ENCODE measurements around the gene DLD.
"Not testable (repeated sequence)": the region's sequence is repeated elsewhere in the genome, so short reads cannot be mapped to it uniquely, and the experiment has no call there.

The DLD gene

GRCh38 chr7:107917763-107918651, 27.0 kb downstream of the DLD start:
- DNase-seq (ENCODE audit: low read depth), result no peak

DNA sequence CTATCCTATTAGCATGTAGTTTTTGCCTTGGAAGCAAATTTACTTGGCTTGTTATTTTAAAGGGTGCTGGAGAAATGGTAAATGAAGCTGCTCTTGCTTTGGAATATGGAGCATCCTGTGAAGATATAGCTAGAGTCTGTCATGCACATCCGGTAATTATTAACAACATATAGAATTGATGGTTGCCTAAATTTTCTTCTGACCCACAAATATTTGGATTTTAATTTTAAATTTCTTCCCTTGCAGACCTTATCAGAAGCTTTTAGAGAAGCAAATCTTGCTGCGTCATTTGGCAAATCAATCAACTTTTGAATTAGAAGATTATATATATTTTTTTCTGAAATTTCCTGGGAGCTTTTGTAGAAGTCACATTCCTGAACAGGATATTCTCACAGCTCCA, 28.0 kb downstream of the DLD start:
- no peak for DNase-seq (ENCODE audit: low read depth)

- no peak for DNase-seq (ENCODE audit: low read depth)
These were observed 29.2 kb downstream of the DLD start for GRCh38 chr7:107920048-107920772.

DNA sequence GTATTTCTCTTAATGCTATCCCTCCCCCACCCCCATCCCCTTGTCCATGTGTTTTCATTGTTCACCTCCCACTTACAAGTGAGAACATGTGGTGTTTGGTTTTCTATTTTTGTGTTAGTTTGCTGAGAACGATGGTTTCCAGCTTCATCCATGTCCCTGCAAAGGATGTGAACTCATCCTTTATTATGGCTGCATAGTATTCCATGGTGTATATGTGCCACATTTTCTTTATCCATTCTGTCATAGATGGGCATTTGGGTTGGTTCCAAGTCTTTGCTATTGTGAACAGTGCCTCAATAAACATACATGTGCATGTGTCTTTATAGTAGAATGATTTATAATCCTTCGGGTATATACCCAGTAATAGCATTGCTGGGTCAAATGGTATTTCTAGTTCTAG, 30.8 kb downstream of the DLD start:
- DNase-seq (ENCODE audit: low read depth), result not testable (repeated sequence)

- DNase-seq (ENCODE audit: low read depth), result peak; percentile 22
These were observed 31.9 kb downstream of the DLD start for GRCh38 chr7:107922886-107923285.

DNA sequence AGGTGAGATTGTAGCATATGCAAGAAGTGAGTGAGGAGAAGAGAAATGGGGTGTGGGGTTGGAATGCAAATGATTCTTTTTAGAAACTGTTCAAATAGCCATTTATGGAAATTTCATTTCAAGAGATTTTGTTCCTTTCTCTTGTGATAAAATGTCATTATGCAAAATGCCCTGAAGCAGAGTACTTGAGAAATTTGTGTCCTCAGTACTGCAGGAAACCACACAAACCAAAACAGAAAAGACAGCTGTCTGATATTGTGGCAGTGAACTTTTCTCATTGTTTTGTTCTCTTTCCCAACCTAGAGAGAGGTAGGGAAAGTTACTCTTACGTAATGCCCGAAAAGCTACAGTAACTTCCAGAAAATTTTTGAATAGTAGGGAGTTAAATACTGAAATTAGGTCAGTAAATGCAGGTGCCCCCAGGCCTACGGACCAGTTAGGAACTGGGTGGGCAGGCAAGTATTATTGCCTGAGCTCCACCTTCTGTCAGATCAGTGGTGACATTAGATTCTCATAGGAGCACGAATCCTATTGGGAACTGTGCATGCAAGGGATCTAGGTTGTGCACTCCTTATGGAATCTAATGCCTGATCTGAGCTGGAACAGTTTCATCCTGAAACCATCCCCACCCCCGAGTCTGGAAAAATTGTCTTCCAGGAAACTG, 34.0 kb downstream of the DLD start:
- no peak for DNase-seq (ENCODE audit: low read depth)

GRCh38 chr7:107926481-107926880, 35.5 kb downstream of the DLD start:
- no peak for DNase-seq (ENCODE audit: low read depth)

- DNase-seq (ENCODE audit: low read depth), result no peak
These were observed 40.9 kb downstream of the DLD start for GRCh38 chr7:107931740-107932515.

- DNase-seq (ENCODE audit: low read depth), result no peak
These were observed 41.8 kb downstream of the DLD start for GRCh38 chr7:107932805-107933204.

DNA sequence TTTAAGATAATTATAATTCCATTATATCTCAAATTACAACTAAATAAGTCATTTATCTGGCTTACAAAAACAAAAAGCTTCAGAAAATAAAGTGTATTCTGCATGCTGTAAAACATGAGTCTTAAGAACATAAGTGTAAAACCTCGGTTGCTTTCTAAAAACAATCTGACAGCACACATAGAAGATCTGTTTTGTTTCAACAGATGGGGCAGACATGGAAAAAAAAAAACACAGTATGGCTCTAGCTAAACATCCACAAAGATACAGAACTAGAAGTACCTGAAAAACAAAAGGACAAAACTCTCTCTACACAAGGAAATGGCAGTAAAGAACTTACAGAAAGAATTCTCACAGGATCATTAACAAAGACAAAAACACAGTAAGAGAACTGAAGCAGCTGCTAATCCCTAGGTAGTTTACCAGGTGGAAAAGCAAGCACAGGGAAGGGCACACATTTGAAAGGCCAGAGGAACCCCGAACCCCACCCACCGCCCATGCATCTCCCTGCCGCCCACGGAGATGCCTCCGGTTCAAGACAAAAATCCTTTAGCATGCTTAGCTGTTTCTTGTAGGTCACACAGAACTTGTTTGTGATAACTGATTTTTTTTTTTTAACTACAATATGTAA, 42.5 kb downstream of the DLD start:
- no peak for DNase-seq (ENCODE audit: low read depth)

DNA sequence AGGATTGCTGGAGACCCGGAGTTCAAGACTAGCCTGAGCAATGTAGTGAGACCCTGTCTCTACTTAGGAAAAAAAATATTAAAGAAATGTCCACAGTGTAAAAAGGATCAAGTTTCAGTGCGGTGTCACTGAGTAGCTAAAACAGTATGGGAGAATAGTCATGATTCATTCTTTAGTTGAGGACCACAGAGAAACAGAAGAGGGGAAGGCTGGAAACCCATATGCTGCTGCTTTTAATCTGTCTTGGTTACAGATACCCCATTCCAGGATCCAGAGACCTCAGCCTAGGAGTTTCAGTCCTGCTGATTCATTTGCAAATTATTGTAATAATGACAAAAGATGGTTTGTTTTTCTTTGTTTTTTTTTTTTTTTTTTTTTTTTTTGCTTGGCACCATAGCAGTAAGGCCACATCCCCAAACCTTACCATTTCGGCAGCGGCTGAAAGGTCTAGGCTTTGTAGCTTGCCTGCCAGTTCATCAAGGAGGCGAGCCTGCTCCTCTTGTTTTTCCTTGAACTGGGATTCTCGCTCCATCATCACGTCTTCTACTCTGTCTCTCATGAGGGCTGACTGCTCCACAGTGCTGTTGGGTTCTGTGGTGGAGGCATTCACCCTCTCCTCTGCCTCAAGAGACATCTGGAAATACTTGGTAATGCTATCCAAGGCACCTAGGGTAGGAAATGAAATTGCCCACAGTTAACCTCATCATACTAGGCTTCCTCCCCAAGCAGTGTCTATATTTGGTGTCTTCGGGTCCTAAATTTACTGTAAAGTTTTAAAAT, 44.2 kb downstream of the DLD start:
- DNase-seq (ENCODE audit: low read depth), result peak; percentile 49

DNA sequence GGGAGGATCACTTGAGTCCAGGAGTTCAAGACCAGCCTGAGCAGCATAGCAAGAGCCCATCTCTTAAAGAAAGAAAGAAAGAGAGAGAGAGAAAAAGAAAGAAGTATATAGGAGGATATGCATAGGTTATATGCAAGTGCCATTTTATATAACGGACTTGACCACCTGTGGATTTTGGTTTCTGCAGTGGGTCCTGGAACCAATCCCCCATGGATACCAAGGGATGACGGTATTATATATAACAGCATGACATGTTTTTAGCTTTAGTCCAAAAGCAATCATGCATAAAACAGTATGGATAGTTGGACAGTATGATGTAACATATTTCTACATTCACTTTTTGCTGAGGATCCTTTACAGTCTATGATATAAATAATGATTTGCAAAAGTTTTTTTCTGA, 45.3 kb downstream of the DLD start:
- DNase-seq (ENCODE audit: low read depth), result no peak

- no peak for DNase-seq (ENCODE audit: low read depth)
These were observed 46.5 kb downstream of the DLD start for GRCh38 chr7:107937531-107937930.

DNA sequence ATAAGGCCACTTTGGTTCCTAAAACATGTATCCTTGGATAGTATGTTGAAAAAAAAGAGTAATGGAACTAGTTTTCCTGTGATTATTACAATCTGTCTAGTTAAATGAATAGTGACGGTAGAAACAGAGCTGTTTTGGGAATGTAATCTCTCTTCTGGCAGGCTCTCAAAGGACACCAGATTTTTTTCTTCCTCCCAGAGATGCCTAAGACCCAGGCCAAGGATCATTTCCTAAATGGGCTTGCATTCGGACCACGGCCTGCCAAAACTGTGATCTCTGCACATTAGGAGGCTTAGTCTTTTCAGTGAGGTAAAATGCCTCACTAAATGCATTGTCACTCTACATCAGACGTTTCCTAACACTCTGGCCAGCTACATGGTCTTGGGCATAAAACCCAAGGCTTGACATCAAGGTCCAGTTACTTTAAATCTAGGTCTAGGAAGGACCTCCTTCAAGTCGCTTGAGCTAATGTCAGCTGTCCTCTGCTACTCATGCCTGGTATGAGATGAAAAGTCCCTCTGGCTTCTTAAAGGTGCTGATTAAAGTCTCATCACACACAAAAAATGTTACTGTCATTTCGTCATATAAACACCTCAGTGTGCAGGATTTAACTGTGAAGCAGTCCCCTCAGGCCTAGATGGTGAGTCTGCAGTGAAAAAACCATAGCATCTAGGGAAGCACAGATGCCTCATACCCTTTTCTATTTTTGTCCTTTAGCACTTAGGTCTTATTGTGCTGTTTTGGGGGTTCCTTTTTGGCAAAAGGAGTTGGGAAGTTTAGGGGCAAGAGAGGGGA, 47.7 kb downstream of the DLD start:
- DNase-seq (ENCODE audit: low read depth), result no peak

- DNase-seq (ENCODE audit: low read depth), result peak; percentile 82
These were observed 48.8 kb downstream of the DLD start for GRCh38 chr7:107939573-107940489.

DNA sequence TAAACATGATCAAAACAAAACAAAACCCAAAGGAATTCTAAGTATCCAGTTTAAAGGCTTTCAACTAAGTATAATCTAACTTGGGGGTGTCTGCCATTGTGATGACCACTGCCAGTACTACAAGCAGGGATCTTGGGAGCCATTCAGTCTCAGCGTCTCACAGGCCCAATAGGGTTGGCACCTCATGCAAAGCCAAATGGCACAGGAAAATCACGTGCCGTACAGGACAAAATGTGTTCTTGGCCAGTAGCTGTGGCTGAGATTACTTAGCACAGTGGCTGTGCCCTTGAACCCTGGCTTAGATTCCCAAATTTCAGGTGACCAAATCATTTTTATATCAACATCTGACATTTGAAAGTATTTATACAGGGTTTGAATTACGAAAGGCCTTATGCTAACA, 50.0 kb downstream of the DLD start:
- no peak for DNase-seq (ENCODE audit: low read depth)

- no peak for DNase-seq (ENCODE audit: low read depth)
These were observed 52.0 kb downstream of the DLD start for GRCh38 chr7:107943018-107943417.

- no peak for DNase-seq (ENCODE audit: low read depth)
These were observed 53.6 kb downstream of the DLD start for GRCh38 chr7:107944411-107945169.

Data from GM04504 (cell line).